ENCODE results near the gene PDE4D.

- TF ChIP-seq, protein P1, sequence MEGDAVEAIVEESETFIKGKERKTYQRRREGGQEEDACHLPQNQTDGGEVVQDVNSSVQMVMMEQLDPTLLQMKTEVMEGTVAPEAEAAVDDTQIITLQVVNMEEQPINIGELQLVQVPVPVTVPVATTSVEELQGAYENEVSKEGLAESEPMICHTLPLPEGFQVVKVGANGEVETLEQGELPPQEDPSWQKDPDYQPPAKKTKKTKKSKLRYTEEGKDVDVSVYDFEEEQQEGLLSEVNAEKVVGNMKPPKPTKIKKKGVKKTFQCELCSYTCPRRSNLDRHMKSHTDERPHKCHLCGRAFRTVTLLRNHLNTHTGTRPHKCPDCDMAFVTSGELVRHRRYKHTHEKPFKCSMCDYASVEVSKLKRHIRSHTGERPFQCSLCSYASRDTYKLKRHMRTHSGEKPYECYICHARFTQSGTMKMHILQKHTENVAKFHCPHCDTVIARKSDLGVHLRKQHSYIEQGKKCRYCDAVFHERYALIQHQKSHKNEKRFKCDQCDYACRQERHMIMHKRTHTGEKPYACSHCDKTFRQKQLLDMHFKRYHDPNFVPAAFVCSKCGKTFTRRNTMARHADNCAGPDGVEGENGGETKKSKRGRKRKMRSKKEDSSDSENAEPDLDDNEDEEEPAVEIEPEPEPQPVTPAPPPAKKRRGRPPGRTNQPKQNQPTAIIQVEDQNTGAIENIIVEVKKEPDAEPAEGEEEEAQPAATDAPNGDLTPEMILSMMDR (IDR thresholded peaks at IDR 0.05; ENCODE audit: insufficient read depth, low read depth, low read length): no peak
- no peak for TF ChIP-seq EZH2 (IDR thresholded peaks at IDR 0.05; ENCODE audit: insufficient read depth, low read length)
These were observed 828.0 kb downstream of the PDE4D start for GRCh38 chr5:59065554-59065953.

Measured in astrocyte (in vitro differentiated cells and primary cell).